Neuronal stem cell (in vitro differentiated cells): ENCODE measurements around the gene LRRC4B.

Source experiments
- DNase-seq: peaks from one replicate; pipeline ENCODE4 v3.0.0-alpha.2; 2013; ENCODE audit warnings: low spot score
- H2AFZ ChIP-seq: one replicate; pipeline ENCODE4 v1.6.1; 2013; ENCODE audit warnings: mild to moderate bottlenecking, low read length, inconsistent platforms
- H2AK5ac ChIP-seq: 2 replicates; pipeline ENCODE4 v1.6.1; 2013; ENCODE audit warnings: low read depth, mild to moderate bottlenecking, inconsistent platforms, low read length, moderate library complexity, mixed read lengths
- H2BK120ac ChIP-seq: 2 replicates; pipeline ENCODE4 v1.6.1; 2013; ENCODE audit warnings: low read depth, mild to moderate bottlenecking, inconsistent platforms, low read length, moderate library complexity, mixed read lengths
- H2BK12ac ChIP-seq: one replicate; pipeline ENCODE4 v1.6.1; 2013; ENCODE audit warnings: low read length, inconsistent platforms
- H2BK15ac ChIP-seq: 2 replicates; pipeline ENCODE4 v1.6.1; 2013; ENCODE audit warnings: mild to moderate bottlenecking, low read length, inconsistent platforms, mixed read lengths
- H2BK5ac ChIP-seq: one replicate; pipeline ENCODE4 v1.6.1; 2013; ENCODE audit warnings: inconsistent platforms, mild to moderate bottlenecking, low read length, moderate library complexity
- H3K14ac ChIP-seq: one replicate; pipeline ENCODE4 v1.6.1; 2013; ENCODE audit warnings: low read length, inconsistent platforms
- H3K18ac ChIP-seq: 2 replicates; pipeline ENCODE4 v1.6.1; 2013; ENCODE audit warnings: low read length, inconsistent platforms
- H3K23ac ChIP-seq: 2 replicates; pipeline ENCODE4 v1.6.1; 2013; ENCODE audit warnings: low read depth, mild to moderate bottlenecking, mixed read lengths, low read length, inconsistent platforms; ENCODE audit not compliant: poor library complexity
- H3K27ac ChIP-seq: replicated peaks from 3 replicates; pipeline ENCODE4 v1.5.1; 2013; ENCODE audit warnings: low read length, inconsistent platforms
- H3K27me3 ChIP-seq, 3 experiments: 2 replicates each; pipeline ENCODE4 v1.6.1; 2013; ENCODE audit warnings: low read length in 3 of 3, mild to moderate bottlenecking in 2 of 3, inconsistent platforms in 1 of 3, low read depth in 1 of 3, mixed read lengths in 1 of 3, moderate library complexity in 1 of 3; ENCODE audit not compliant: control insufficient read depth in 3 of 3, insufficient read depth in 3 of 3
- H3K36me3 ChIP-seq, 2 donors: replicated peaks in 1 of 2; 2 replicates each; pipeline ENCODE4 v1.6.1; 2013; ENCODE audit warnings: low read length in 2 of 2; ENCODE audit not compliant: control insufficient read depth in 2 of 2, insufficient read depth in 2 of 2
- H3K4ac ChIP-seq: 2 replicates; pipeline ENCODE4 v1.6.1; 2013; ENCODE audit warnings: inconsistent platforms, mild to moderate bottlenecking, low read length, moderate library complexity
- H3K4me1 ChIP-seq, 2 donors: 1 replicate in 1 of 2; 2 replicates in 1 of 2; pipeline ENCODE4 v1.6.1; 2013; ENCODE audit warnings: low read length in 2 of 2, low read depth in 1 of 2; ENCODE audit not compliant: control insufficient read depth in 2 of 2, insufficient read depth in 1 of 2
- H3K4me2 ChIP-seq: one replicate; pipeline ENCODE4 v1.6.1; 2013; ENCODE audit warnings: mild to moderate bottlenecking, low read length, inconsistent platforms; ENCODE audit not compliant: insufficient read depth, poor library complexity, severe bottlenecking
- H3K4me3 ChIP-seq, 2 donors: 2 replicates each; pipeline ENCODE4 v1.5.1; 2013; ENCODE audit warnings: low read length in 2 of 2, mild to moderate bottlenecking in 2 of 2, inconsistent platforms in 1 of 2, moderate library complexity in 1 of 2
- H3K79me1 ChIP-seq: one replicate; pipeline ENCODE4 v1.6.1; 2013; ENCODE audit warnings: low read depth, mild to moderate bottlenecking, inconsistent platforms, low read length, moderate library complexity
- H3K9ac ChIP-seq: one replicate; pipeline ENCODE4 v1.6.1; 2013; ENCODE audit warnings: mild to moderate bottlenecking, low read depth, low read length, inconsistent platforms; ENCODE audit not compliant: poor library complexity
- H3K9me3 ChIP-seq, 2 donors: replicated peaks in 1 of 2; 2 replicates each; pipeline versions ENCODE3 to v1.6.1; 2013; ENCODE audit warnings: low read length in 2 of 2, mild to moderate bottlenecking in 2 of 2, inconsistent platforms in 1 of 2, low read depth in 1 of 2, mixed read lengths in 1 of 2, moderate library complexity in 1 of 2; ENCODE audit not compliant: control insufficient read depth in 2 of 2, insufficient read depth in 1 of 2
- H4K8ac ChIP-seq: one replicate; pipeline ENCODE4 v1.6.1; 2013; ENCODE audit warnings: low read depth, mild to moderate bottlenecking, inconsistent platforms, low read length, moderate library complexity
- H4K91ac ChIP-seq: one replicate; pipeline ENCODE4 v1.6.1; 2013; ENCODE audit warnings: low read length, low read depth, mild to moderate bottlenecking, inconsistent platforms; ENCODE audit not compliant: poor library complexity
- WGBS, 2 donors: extraction: QIAGEN DNeasy Blood & Tissue Kit; methylation state at CpG; one replicate each; pipeline ENCODE4 v1.1.7; 2013; ENCODE audit warnings: missing lambda C conversion rate in 2 of 2, mixed read lengths in 1 of 2; ENCODE audit not compliant: insufficient read length in 2 of 2, insufficient replicate concordance in 1 of 2; ENCODE audit errors: extremely low coverage in 2 of 2; 5-methylcytosine and 5-hydroxymethylcytosine counted together

The LRRC4B gene

GRCh38 chr19:50510700-50511068 is 57.6 kb downstream of the LRRC4B start:
- H3K23ac ChIP-seq, result peak overlapping the region; percentile 85
- H3K4me1 ChIP-seq, result peaks cover 26 to 46% of the 10 kb centered on the region in 2 donors
- H3K27ac ChIP-seq, result peak overlapping the region; percentile 56

GRCh38 chr19:50510121-50510670 is 58.0 kb downstream of the LRRC4B start:
- Histone ChIP-seq H2AK5ac (peak overlapping the region; percentile 49), H4K8ac (no peak overlapping the region), H2AFZ (peak overlapping the region; percentile 88), H2BK12ac (no peak overlapping the region), H3K4ac (no peak overlapping the region), H3K27me3 (no peaks in the 10 kb centered on the region), H2BK15ac (no peak overlapping the region), H3K18ac (peak overlapping the region; percentile 68), H3K36me3 (no peaks in the 10 kb centered on the region), H3K9me3 (no peaks in the 10 kb centered on the region), H3K23ac (no peak overlapping the region), H2BK5ac (peak overlapping the region; percentile 49), H2BK120ac (peak overlapping the region; percentile 2), H3K4me2 (no peak overlapping the region), H3K27ac (no peak overlapping the region), H3K79me1 (no peaks in the 10 kb centered on the region), H4K91ac (no peak overlapping the region), H3K4me3 (peak overlapping the region in 1 of 2 donors; percentile 57), H3K4me1 (peaks cover 26 to 46% of the 10 kb centered on the region in 2 donors), H3K9ac (no peak overlapping the region), H3K14ac (no peak overlapping the region)
- WGBS, 2 donors, result no CpG with 5 or more reads among the region's 26 CpGs
- DNase-seq, result no peak

More at GRCh38 chr19:50510700-50511068, 57.6 kb downstream of the LRRC4B start:
- H2BK12ac ChIP-seq, result no peak overlapping the region
- peak overlapping the region; percentile 49 for H2BK5ac ChIP-seq
- H2AK5ac ChIP-seq, result no peak overlapping the region
- H3K79me1 ChIP-seq, result no peaks in the 10 kb centered on the region
- H3K4me3 ChIP-seq, result peak overlapping the region; percentile 57 to 77
- peak overlapping the region; percentile 2 for H2BK120ac ChIP-seq
- H4K91ac ChIP-seq, result no peak overlapping the region
- H3K14ac ChIP-seq, result no peak overlapping the region
- H3K36me3 ChIP-seq, result peaks cover 0 to 3% of the 10 kb centered on the region in 2 donors
- no CpG with 5 or more reads among the region's 10 CpGs for WGBS, 2 donors
- no peak overlapping the region for H4K8ac ChIP-seq
- peak overlapping the region; percentile 87 for H3K4me2 ChIP-seq
- H2BK15ac ChIP-seq, result no peak overlapping the region
- no peak overlapping the region for H3K4ac ChIP-seq
- H3K9ac ChIP-seq, result peak overlapping the region; percentile 30
- peak overlapping the region; percentile 88 for H2AFZ ChIP-seq
- no peak for DNase-seq
- H3K9me3 ChIP-seq, result no peaks in the 10 kb centered on the region
- peak overlapping the region; percentile 70 for H3K18ac ChIP-seq
- H3K27me3 ChIP-seq, result no peaks in the 10 kb centered on the region

- Histone ChIP-seq H4K8ac (no peak overlapping the region), H2BK120ac (no peak overlapping the region), H2BK5ac (no peak overlapping the region), H3K18ac (no peak overlapping the region), H3K4ac (no peak overlapping the region), H3K14ac (no peak overlapping the region), H3K4me2 (no peak overlapping the region), H3K9me3 (no peaks in the 10 kb centered on the region), H3K4me1 (peaks cover 21 to 43% of the 10 kb centered on the region in 2 donors), H2BK15ac (no peak overlapping the region), H2AFZ (no peak overlapping the region), H4K91ac (no peak overlapping the region), H2AK5ac (peak overlapping the region; percentile 15), H2BK12ac (no peak overlapping the region), H3K4me3 (no peak overlapping the region), H3K23ac (no peak overlapping the region), H3K9ac (no peak overlapping the region), H3K27me3 (no peaks in the 10 kb centered on the region), H3K27ac (no peak overlapping the region), H3K36me3 (no peaks in the 10 kb centered on the region), H3K79me1 (no peaks in the 10 kb centered on the region)
- no CpG with 5 or more reads among the region's 11 CpGs for WGBS, 2 donors
- DNase-seq, result no peak
These were observed 58.9 kb downstream of the LRRC4B start for GRCh38 chr19:50509366-50509765.

DNA sequence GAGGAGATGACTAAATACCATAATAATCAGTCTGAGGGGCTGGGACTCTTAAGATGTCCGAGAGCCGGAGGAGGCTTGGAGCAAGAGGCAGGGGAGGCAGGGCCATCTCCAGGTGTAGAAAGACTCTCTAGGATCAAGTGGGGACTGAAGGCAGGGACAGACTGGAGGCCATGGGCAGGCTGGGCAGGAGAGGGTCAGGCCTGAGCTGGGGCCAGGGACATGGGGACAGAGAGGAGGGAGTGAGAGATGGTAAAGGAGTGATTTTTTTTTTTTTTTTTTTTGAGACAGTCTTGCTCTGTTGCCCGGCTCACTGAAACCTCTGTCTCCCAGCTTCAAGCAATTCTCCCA is 59.4 kb downstream of the LRRC4B start:
- no peak overlapping the region for H4K8ac ChIP-seq
- H3K9me3 ChIP-seq, result no peaks in the 10 kb centered on the region
- H3K27ac ChIP-seq, result no peak overlapping the region
- H3K4ac ChIP-seq, result no peak overlapping the region
- no peak for DNase-seq
- H2BK120ac ChIP-seq, result no peak overlapping the region
- H2BK5ac ChIP-seq, result no peak overlapping the region
- no CpG with 5 or more reads among the region's 3 CpGs for WGBS, 2 donors
- no peak overlapping the region for H4K91ac ChIP-seq
- no peak overlapping the region for H3K9ac ChIP-seq
- no peak overlapping the region for H3K23ac ChIP-seq
- H3K4me1 ChIP-seq, result peaks cover 15 to 37% of the 10 kb centered on the region in 2 donors
- no peak overlapping the region for H2AK5ac ChIP-seq
- H2BK15ac ChIP-seq, result no peak overlapping the region
- H3K14ac ChIP-seq, result no peak overlapping the region
- H3K27me3 ChIP-seq, result no peaks in the 10 kb centered on the region
- no peak overlapping the region for H2BK12ac ChIP-seq
- H3K4me2 ChIP-seq, result no peak overlapping the region
- no peak overlapping the region for H3K18ac ChIP-seq
- H2AFZ ChIP-seq, result no peak overlapping the region
- no peaks in the 10 kb centered on the region for H3K79me1 ChIP-seq
- no peaks in the 10 kb centered on the region for H3K36me3 ChIP-seq
- H3K4me3 ChIP-seq, result no peak overlapping the region
